Nephron (organoid): ENCODE measurements around the gene DLAT.

Experiments
- H3K27ac Mint-ChIP-seq, 3 experiments: 2 replicates each; pipeline ENCODE4 v1.8.0; 2020; ENCODE audit warnings: mixed read lengths in 3 of 3, mild to moderate bottlenecking in 2 of 3, moderate library complexity in 1 of 3
- H3K27me3 Mint-ChIP-seq: 2 replicates; pipeline ENCODE4 v1.8.0; 2021; ENCODE audit warnings: low read depth, mild to moderate bottlenecking, moderate library complexity, mixed read lengths
- H3K36me3 Mint-ChIP-seq: 2 replicates; pipeline ENCODE4 v1.8.0; 2020; ENCODE audit warnings: low read depth, mixed read lengths
- H3K4me1 Mint-ChIP-seq: 2 replicates; pipeline ENCODE4 v1.8.0; 2020; ENCODE audit warnings: mixed read lengths
- H3K4me3 Mint-ChIP-seq, 3 experiments: 2 replicates each; pipeline ENCODE4 v1.8.0; 2020; ENCODE audit warnings: mild to moderate bottlenecking in 3 of 3, mixed read lengths in 3 of 3, moderate library complexity in 2 of 3
- H3K9me3 Mint-ChIP-seq: 2 replicates; pipeline ENCODE4 v1.8.0; 2020; ENCODE audit warnings: mixed read lengths
- CTCF ChIP-seq, 3 experiments: fragments of 200-600 bp; sonication (generic); IDR thresholded peaks; one replicate each; pipeline ENCODE4 v1.5.0; 2021; ENCODE audit warnings: antibody characterized with exemption in 3 of 3; ENCODE audit not compliant: unreplicated experiment in 3 of 3

The DLAT gene

GRCh38 chr11:112024773-112025678 lies at the start of gene DLAT:
Gene DLAT, plus strand, starts transcription at chr11:112025408. Its CDS starts 65 bp downstream, at chr11:112025473.
- no peak for TF ChIP-seq CTCF (IDR thresholded peaks at IDR 0.05; ENCODE audit: unreplicated experiment in 3 of 3)
- H3K9me3 Mint-ChIP-seq: no peaks in the 10 kb centered on the region
- no peaks in the 10 kb centered on the region for H3K27me3 Mint-ChIP-seq
- peak within 1 kb of the TSS; percentile 96 to 100 (median 99) for H3K27ac Mint-ChIP-seq
- peak within 1 kb of the TSS; percentile 99 to 100 (median 99) for H3K4me3 Mint-ChIP-seq
- peaks cover 18% of the 10 kb centered on the region for H3K4me1 Mint-ChIP-seq
- H3K36me3 Mint-ChIP-seq: peaks cover 36% of the 10 kb centered on the region

- Mint-ChIP-seq H3K27me3 (peaks cover 3% of the 10 kb centered on the region), H3K36me3 (peaks cover 21% of the 10 kb centered on the region), H3K4me3 (peak overlapping the region; percentile 80 to 84 (median 84)), H3K27ac (peak overlapping the region in 2 of 3 experiments; percentile 34 to 77), H3K4me1 (peaks cover 35% of the 10 kb centered on the region), H3K9me3 (no peaks in the 10 kb centered on the region)
- TF ChIP-seq CTCF (IDR thresholded peaks at IDR 0.05; ENCODE audit: unreplicated experiment in 3 of 3): no peak
Observed at GRCh38 chr11:111976119-111976766, 49.0 kb upstream of the DLAT start.

- H3K27me3 Mint-ChIP-seq: peaks cover 3% of the 10 kb centered on the region
- TF ChIP-seq CTCF (IDR thresholded peaks at IDR 0.05; ENCODE audit: unreplicated experiment in 3 of 3): no peak
- no peaks in the 10 kb centered on the region for H3K9me3 Mint-ChIP-seq
- peak overlapping the region; percentile 80 to 84 (median 84) for H3K4me3 Mint-ChIP-seq
- peaks cover 36% of the 10 kb centered on the region for H3K4me1 Mint-ChIP-seq
- peaks cover 19% of the 10 kb centered on the region for H3K36me3 Mint-ChIP-seq
- peak overlapping the region in 2 of 3 experiments; percentile 16 to 34 for H3K27ac Mint-ChIP-seq
Observed at GRCh38 chr11:111976767-111977145, 48.5 kb upstream of the DLAT start.

- Mint-ChIP-seq H3K27ac (peak overlapping the region; percentile 72 to 94 (median 88)), H3K9me3 (no peaks in the 10 kb centered on the region), H3K4me1 (peaks cover 42% of the 10 kb centered on the region), H3K36me3 (peaks cover 13% of the 10 kb centered on the region), H3K4me3 (peak overlapping the region; percentile 87 to 91 (median 88)), H3K27me3 (peaks cover 3% of the 10 kb centered on the region)
- no peak for TF ChIP-seq CTCF (IDR thresholded peaks at IDR 0.05; ENCODE audit: unreplicated experiment in 3 of 3)
Observed at GRCh38 chr11:111977146-111978027, 47.8 kb upstream of the DLAT start.

GRCh38 chr11:111978028-111978771 lies 47.0 kb upstream of the DLAT start:
- Mint-ChIP-seq H3K4me3 (peak overlapping the region; percentile 87 to 91 (median 88)), H3K36me3 (peaks cover 9% of the 10 kb centered on the region), H3K27me3 (peaks cover 3% of the 10 kb centered on the region), H3K27ac (peak overlapping the region; percentile 72 to 94 (median 88)), H3K4me1 (peaks cover 46% of the 10 kb centered on the region), H3K9me3 (no peaks in the 10 kb centered on the region)
- no peak for TF ChIP-seq CTCF (IDR thresholded peaks at IDR 0.05; ENCODE audit: unreplicated experiment in 3 of 3)
